OCI-LY7 (cell line): ENCODE data around the gene TTF2. TPM values are rescaled to one million over a fixed set of nuclear protein-coding genes. Genes with fewer than 3 reads are reported as not detected.
"Not testable (repeated sequence)": the region's sequence is repeated elsewhere in the genome, so short reads cannot be mapped to it uniquely, and the experiment has no call there.

ENCODE experiments used
- BruUV-seq: library from RNA; stranded (reverse); fragments of 400-500 nt; replicated peaks from 2 replicates; lab custom pipeline; 2021; lab: Mats Ljungman, UMichigan
- CTCF ChIA-PET: fragments of 300-600 bp; sonication (Branson Sonifier 250); formaldehyde crosslinking; loops from one replicate; lab custom pipeline; 2022; ENCODE audit warnings: antibody characterized with exemption; ENCODE audit not compliant: unreplicated experiment; lab: Charles Lee
- POLR2A ChIA-PET: fragments of 300-600 bp; sonication (Branson Sonifier 250); formaldehyde crosslinking; loops from one replicate; lab custom pipeline; 2022; ENCODE audit warnings: antibody characterized with exemption; lab: Charles Lee
- DNase-seq: peaks from one replicate; pipeline ENCODE4 v3.0.0-alpha.2; 2015; ENCODE audit warnings: low spot score
- H2AFZ ChIP-seq: fragments of 200-600 bp; sonication (generic), shearing (Covaris generic); 2 replicates; pipeline ENCODE4 v1.6.1; 2014; ENCODE audit warnings: mild to moderate bottlenecking, antibody characterized with exemption, low read length, moderate library complexity
- H3K27ac ChIP-seq: fragments of 200-600 bp; sonication (generic); 2 replicates; pipeline ENCODE4 v1.5.1; 2014; ENCODE audit warnings: mixed run types, low read depth, mild to moderate bottlenecking, moderate library complexity, low read length, inconsistent platforms; ENCODE audit not compliant: poor library complexity, severe bottlenecking
- H3K36me3 ChIP-seq: fragments of 200-600 bp; sonication (generic); 2 replicates; pipeline ENCODE4 v1.6.1; 2014; ENCODE audit warnings: mild to moderate bottlenecking, antibody characterized with exemption, low read length, moderate library complexity, mixed read lengths; ENCODE audit not compliant: insufficient read depth
- H3K4me1 ChIP-seq: fragments of 200-600 bp; sonication (generic); 2 replicates; pipeline ENCODE4 v1.5.1; 2014; ENCODE audit warnings: mild to moderate bottlenecking, low read length; ENCODE audit not compliant: insufficient read depth, poor library complexity, severe bottlenecking
- H3K4me2 ChIP-seq: fragments of 200-600 bp; sonication (generic); 2 replicates; pipeline ENCODE4 v1.6.1; 2014; ENCODE audit warnings: mild to moderate bottlenecking, low read length
- H3K4me3 ChIP-seq: fragments of 200-600 bp; sonication (generic); 2 replicates; pipeline ENCODE4 v1.5.1; 2014; ENCODE audit warnings: mild to moderate bottlenecking, low read depth, low read length; ENCODE audit not compliant: poor library complexity, severe bottlenecking
- H3K79me2 ChIP-seq: fragments of 200-600 bp; sonication (generic); 2 replicates; pipeline ENCODE4 v1.6.1; 2016; ENCODE audit warnings: low read depth, mild to moderate bottlenecking, low read length, moderate library complexity, mixed read lengths; ENCODE audit not compliant: insufficient read depth
- H3K9me2 ChIP-seq: fragments of 200-600 bp; sonication (generic); 2 replicates; pipeline ENCODE4 v1.6.1; 2016; ENCODE audit warnings: mild to moderate bottlenecking, low read length, mixed read lengths; ENCODE audit not compliant: insufficient read depth
- H3K9me3 ChIP-seq: fragments of 200-600 bp; sonication (generic); 2 replicates; pipeline ENCODE4 v1.6.1; 2014; ENCODE audit warnings: mild to moderate bottlenecking, mixed run types, low read length, mixed read lengths
- H4K20me1 ChIP-seq: fragments of 200-600 bp; sonication (generic); 2 replicates; pipeline ENCODE4 v1.6.1; 2014; ENCODE audit warnings: mild to moderate bottlenecking, antibody characterized with exemption, low read length, moderate library complexity, mixed read lengths; ENCODE audit not compliant: insufficient read depth
- EZH2phosphoT487 ChIP-seq: fragments of 200-600 bp; sonication (generic); IDR thresholded peaks from 2 replicates; pipeline ENCODE4 v1.6.1; 2018; ENCODE audit warnings: low read depth, borderline replicate concordance, mild to moderate bottlenecking, mixed run types, antibody characterized with exemption, low read length, moderate library complexity, mixed read lengths
- intact Hi-C: fragments of 100-400 bp; cut with micrococcal nuclease; formaldehyde crosslinking; loops from one replicate; pipeline ENCODE4 v1.10.0; 2022; ENCODE audit not compliant: unreplicated experiment
- total RNA-seq, 2 experiments: library from RNA; depleted of rRNA in 1 of 2; stranded (reverse); fragments of >200 nt in 1 of 2; shearing (Covaris generic) in 1 of 2; gene quantifications; 2 replicates each; pipeline ENCODE4 v1.2.3, GENCODE V29; 2014 to 2022
- TF ChIP-seq, protein P1 (sequence below): fragments of 200-600 bp; sonication (generic); conservative IDR thresholded peaks from 2 replicates; pipeline ENCODE4 v1.5.1; 2014; ENCODE audit warnings: mild to moderate bottlenecking, antibody characterized with exemption, low read length, moderate library complexity, mixed read lengths

Gene TTF2
- total RNA-seq, 2 experiments from 2014 or later: 81.3 to 133 TPM

DNA sequence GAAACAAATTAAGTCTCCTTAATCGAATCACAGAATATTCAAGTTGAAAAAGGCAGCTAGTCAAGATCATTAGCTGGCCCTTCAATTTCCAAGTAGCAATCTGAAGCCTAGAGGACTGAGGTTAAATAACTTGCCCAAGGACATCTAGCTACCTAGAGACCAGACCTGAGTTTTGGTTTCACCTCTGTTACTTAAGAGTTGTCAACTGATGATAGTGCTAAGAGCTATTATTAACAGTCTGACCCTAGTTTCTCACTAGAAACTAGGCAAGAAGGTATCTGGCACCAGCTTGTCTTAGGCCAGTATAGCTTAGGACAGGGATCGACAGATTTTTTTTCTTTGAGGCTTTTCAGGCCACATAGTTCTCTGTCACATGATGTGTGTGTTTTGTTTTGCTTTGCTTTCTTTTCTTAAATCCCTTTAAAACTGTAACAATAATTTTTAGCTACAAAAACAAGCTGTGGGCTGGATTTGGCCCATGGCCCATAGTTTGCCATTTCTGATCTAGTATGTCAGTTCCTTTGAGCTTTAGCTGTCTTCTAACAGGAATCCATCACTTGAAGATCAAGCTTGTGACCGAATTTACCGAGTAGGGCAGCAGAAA lies 38.3 kb downstream of the TTF2 start:
- no peak for TF ChIP-seq EZH2phosphoT487
- TF ChIP-seq, protein P1, sequence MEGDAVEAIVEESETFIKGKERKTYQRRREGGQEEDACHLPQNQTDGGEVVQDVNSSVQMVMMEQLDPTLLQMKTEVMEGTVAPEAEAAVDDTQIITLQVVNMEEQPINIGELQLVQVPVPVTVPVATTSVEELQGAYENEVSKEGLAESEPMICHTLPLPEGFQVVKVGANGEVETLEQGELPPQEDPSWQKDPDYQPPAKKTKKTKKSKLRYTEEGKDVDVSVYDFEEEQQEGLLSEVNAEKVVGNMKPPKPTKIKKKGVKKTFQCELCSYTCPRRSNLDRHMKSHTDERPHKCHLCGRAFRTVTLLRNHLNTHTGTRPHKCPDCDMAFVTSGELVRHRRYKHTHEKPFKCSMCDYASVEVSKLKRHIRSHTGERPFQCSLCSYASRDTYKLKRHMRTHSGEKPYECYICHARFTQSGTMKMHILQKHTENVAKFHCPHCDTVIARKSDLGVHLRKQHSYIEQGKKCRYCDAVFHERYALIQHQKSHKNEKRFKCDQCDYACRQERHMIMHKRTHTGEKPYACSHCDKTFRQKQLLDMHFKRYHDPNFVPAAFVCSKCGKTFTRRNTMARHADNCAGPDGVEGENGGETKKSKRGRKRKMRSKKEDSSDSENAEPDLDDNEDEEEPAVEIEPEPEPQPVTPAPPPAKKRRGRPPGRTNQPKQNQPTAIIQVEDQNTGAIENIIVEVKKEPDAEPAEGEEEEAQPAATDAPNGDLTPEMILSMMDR: no peak
- no peaks in the 10 kb centered on the region for H4K20me1 ChIP-seq
- POLR2A ChIA-PET: interaction anchor here (1.1 to 1.9 kb wide), 4 partner anchors 10 to 30 kb away, joined by 3 to 5 read pairs (median 4); no protein-coding TSS in a partner anchor
- no peaks in the 10 kb centered on the region for H3K9me2 ChIP-seq
- H3K4me2 ChIP-seq: no peak overlapping the region
- no peaks in the 10 kb centered on the region for H3K79me2 ChIP-seq
- no TSS peak for BruUV-seq
- CTCF ChIA-PET: no interaction called here
- H3K4me3 ChIP-seq: no peak overlapping the region
- peaks cover 100% of the 10 kb centered on the region for H3K36me3 ChIP-seq
- intact Hi-C loops: no loop called here
- H3K4me1 ChIP-seq: peaks cover 7% of the 10 kb centered on the region
- no peaks in the 10 kb centered on the region for H3K9me3 ChIP-seq
- H3K27ac ChIP-seq: no peak overlapping the region
- no peak overlapping the region for H2AFZ ChIP-seq
- no peak for DNase-seq

GRCh38 chr1:117101334-117101733 lies 41.2 kb downstream of the TTF2 start:
- Histone ChIP-seq H3K36me3 (peaks cover 95% of the 10 kb centered on the region), H3K4me1 (no peaks in the 10 kb centered on the region), H3K9me2 (no peaks in the 10 kb centered on the region), H3K9me3 (no peaks in the 10 kb centered on the region), H4K20me1 (no peaks in the 10 kb centered on the region), H2AFZ (no peak overlapping the region), H3K4me3 (no peak overlapping the region), H3K27ac (no peak overlapping the region), H3K79me2 (no peaks in the 10 kb centered on the region), H3K4me2 (no peak overlapping the region)
- intact Hi-C loops: no loop called here
- BruUV-seq: no TSS peak
- no peak for TF ChIP-seq EZH2phosphoT487
- TF ChIP-seq, protein P1: no peak
- POLR2A ChIA-PET: no interaction called here
- CTCF ChIA-PET: no interaction called here
- DNase-seq: no peak

DNA sequence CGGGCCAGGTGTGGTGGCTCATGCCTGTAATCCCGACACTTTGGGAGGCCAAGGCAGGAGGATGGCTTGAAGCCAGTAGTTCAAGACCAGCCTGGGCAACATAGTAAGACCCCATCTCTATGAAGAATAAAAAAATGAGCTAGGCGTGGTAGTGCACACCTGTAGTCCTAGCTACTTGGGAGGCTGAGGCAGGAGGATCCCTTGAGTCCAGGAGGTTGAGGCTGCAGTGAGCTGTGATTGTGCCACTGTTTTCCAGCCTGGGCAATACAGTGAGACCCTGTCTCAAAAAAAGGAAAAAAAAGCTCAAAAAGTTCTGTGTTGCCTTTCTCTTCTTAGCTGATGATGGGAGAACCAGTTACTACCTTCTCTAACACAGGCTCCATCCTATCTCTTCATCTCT lies 41.7 kb downstream of the TTF2 start:
- H3K36me3 ChIP-seq: peaks cover 93% of the 10 kb centered on the region
- H3K79me2 ChIP-seq, H3K4me1 ChIP-seq, H4K20me1 ChIP-seq, CTCF ChIA-PET, intact Hi-C loops, H3K27ac ChIP-seq, H3K9me3 ChIP-seq, H3K4me2 ChIP-seq, H2AFZ ChIP-seq, H3K9me2 ChIP-seq, DNase-seq, H3K4me3 ChIP-seq: not testable (repeated sequence)
- TSS peak; percentile 32 for BruUV-seq
- POLR2A ChIA-PET: interaction anchor here (0.6 kb wide), 1 partner anchor 260 kb away, joined by 3 read pairs; no protein-coding TSS in a partner anchor
